ENCODE data around the gene SGPP2.
"Not testable (repeated sequence)": the region's sequence is repeated elsewhere in the genome, so short reads cannot be mapped to it uniquely, and the experiment has no call there.

The SGPP2 gene, protein sequence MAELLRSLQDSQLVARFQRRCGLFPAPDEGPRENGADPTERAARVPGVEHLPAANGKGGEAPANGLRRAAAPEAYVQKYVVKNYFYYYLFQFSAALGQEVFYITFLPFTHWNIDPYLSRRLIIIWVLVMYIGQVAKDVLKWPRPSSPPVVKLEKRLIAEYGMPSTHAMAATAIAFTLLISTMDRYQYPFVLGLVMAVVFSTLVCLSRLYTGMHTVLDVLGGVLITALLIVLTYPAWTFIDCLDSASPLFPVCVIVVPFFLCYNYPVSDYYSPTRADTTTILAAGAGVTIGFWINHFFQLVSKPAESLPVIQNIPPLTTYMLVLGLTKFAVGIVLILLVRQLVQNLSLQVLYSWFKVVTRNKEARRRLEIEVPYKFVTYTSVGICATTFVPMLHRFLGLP

GRCh38 chr2:222424276-222424728 lies at the start of gene SGPP2:
SGPP2 (plus strand) TSS chr2:222424543; CDS start chr2:222424603, 60 bp downstream.
- H3K4me3 ChIP-seq (ENCODE audit: low read depth, low read length) = peak within 1 kb of the TSS; percentile 37

GRCh38 chr2:222375798-222376197 lies 48.5 kb upstream of the SGPP2 start:
- no peak overlapping the region for H3K4me3 ChIP-seq (ENCODE audit: low read depth, low read length)

DNA sequence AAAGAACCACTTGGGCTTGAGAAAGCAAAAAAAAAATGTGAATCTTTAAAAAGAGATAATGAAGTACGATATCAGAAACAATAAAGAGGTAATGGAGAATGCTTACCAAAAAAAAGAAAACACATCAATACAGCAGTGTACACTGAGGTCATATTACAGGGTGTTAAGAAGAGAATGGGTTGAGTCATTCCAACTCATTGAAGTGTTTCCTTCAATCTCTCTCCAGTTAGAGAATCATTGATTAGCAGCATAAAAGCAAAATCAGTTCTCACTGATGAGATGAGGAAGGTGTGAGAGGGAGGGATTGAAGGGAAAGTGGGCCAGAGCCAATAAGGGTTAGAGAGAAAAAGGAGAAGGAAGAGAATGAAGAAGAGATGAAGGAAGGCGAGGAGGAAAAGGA lies 43.9 kb upstream of the SGPP2 start:
- no peak overlapping the region for H3K4me3 ChIP-seq (ENCODE audit: low read depth, low read length)

DNA sequence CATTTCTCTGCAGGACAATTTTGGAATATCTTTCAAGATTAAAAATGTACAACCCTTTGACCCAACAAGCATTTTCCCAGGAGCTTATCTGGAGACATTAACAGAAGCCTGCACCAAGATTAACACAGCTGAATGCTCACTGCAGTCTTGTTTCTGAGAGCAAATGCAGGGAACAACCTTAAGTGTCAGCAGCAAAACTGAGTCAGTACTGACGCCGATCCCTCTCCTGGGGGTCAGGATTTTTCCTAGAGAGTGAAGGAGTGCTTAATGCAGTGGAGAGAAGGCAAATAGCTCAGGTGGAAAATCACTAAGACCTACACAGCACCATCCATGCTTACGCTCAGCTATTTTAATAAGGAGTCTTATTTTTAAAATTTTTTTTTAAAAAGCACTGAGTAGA lies 42.8 kb upstream of the SGPP2 start:
- no peak overlapping the region for H3K4me3 ChIP-seq (ENCODE audit: low read depth, low read length)

- H3K4me3 ChIP-seq (ENCODE audit: low read depth, low read length) = no peak overlapping the region
Observed at GRCh38 chr2:222383255-222383654, 41.1 kb upstream of the SGPP2 start.

DNA sequence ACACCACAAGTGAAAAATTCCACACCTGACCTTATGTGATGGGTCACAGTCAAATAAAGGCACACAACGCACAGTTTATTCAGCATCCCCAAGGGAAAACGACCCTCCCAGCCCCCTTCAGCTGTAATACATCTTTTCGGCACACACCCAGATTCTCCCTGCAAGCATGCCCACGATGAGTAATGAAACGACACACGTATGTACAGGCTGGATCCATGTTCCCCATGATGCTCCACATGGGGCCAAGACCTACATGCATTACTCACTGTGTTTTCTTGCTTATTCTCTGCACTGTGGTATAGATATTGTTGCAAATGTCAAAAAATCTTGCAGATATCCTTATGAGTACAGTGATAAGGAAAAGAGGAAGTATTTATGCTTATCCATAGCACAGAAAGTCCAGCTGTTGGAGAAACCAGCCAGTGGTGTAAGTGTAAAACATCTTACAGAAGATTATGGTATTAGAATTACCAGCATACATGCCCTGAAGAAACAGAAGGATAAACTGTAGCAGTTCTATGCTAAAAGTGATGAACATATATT lies 32.5 kb upstream of the SGPP2 start:
- no peak overlapping the region for H3K4me3 ChIP-seq (ENCODE audit: low read depth, low read length)

DNA sequence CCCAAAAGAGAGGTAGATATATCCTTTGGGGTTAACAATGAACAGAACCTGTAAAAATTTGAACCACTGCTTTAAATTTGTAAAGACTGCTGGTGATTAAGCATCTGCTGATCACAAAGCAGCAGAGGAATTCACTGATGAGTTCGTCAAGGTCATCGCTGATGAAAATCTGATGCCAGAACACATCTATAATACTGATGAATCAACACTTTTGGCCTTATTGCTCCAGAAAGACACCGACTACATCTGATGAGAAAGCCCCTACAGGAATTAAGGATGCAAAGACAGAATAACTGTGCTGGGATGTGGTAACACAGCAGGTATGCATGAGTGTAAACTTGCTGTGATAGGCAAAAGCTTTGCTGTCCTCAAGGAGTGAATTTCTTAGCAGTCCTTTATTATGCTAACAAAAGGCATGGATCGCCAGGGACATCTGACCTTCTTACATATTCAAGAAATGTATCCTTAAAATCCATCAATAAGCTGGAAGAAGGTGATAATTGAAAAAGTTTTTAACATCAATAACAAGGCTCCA lies 30.5 kb upstream of the SGPP2 start:
- no peak overlapping the region for H3K4me3 ChIP-seq (ENCODE audit: low read depth, low read length)

- no peak overlapping the region for H3K4me3 ChIP-seq (ENCODE audit: low read depth, low read length)
Observed at GRCh38 chr2:222398446-222398885, 25.9 kb upstream of the SGPP2 start.

DNA sequence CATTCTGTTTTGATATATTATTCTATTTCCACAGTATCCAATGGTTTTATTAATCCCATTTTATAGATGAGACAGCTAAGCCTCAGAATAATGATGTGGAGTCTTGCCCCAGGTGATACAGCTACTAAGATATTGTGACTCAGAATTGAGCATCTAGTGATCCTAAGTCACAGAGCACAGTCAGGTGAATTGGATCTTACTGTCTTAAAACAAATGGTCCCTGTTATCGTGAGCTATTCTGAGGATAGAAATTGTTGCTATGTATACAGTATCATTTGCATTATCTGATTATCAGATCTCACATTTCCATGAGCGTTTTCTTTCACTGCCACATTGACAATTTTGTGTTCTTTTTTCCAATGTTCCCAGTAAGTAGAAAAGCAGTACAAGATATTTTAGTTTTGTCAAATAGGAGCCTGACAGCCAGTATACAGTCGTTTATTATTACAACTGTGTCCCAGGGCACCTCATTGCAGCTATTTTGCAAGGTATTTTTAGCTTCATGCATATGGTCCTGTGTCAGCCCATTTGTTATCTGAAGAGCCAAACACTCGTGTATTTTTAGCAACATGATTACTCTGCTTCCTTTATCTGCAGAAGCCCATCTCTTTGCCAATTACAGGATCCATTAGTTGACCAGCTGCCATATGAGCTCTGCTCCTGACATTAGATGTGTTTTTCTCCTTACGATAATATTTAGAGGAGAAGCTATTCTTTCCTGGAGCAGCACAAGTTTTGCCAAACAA lies 25.1 kb upstream of the SGPP2 start:
- no peak overlapping the region for H3K4me3 ChIP-seq (ENCODE audit: low read depth, low read length)

DNA sequence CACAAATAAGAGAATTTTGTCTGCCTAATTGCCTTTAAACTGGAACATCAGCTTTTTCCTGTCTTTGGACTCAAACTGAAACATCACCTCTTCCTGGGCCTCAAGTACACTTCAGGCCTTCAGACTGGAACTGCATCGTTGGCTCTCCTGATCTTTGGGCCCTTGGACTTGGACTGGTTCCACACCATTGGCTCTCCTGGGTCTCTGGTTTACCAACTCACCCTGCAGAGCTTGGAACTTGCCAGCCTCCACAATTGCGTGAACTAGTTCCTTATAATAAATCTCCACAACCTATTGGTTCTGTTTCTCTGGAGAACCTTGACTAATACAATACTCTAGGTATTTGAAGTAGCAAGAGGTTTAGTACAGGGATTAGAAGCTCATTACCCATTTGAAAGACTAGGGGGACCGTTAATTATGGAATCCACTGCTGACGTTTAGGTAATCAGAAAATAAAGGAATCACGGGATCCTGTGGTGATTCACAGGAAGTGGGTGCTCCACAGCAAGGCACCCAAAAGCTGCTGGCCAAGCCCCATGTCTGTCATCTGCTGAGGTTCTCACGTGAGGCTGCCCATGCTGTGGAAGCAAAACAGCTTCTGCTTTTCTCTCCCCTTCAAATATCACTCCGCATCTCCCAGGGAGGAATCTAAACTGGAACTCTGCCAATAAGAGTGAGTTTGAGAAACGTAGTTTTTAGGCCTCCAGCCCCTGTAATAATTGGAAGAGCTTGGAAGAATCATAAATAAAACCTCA lies 20.0 kb upstream of the SGPP2 start:
- H3K4me3 ChIP-seq (ENCODE audit: low read depth, low read length) = no peak overlapping the region

- no peak overlapping the region for H3K4me3 ChIP-seq (ENCODE audit: low read depth, low read length)
Observed at GRCh38 chr2:222408684-222409083, 15.7 kb upstream of the SGPP2 start.

DNA sequence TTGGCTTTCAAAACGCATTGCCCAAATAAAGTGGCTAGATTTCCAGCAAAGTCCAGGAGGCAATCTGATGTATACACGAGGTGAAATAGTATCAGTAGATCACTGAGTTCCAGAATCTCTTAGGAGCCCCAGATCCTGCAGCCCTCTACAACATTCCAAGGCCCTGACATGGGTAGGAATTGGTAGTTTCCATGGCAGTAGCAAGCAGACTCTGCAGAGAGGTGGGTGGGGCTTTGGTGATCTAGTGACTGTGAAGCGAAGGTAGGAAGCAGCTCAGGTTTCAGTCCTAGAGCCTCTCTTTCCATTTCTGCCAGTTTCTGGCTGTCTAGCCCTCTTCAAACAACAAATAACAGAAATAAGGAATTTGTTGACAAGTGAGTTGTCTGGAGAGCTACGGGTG lies 13.8 kb upstream of the SGPP2 start:
- no peak overlapping the region for H3K4me3 ChIP-seq (ENCODE audit: low read depth, low read length)

GRCh38 chr2:222412334-222412733 lies 12.0 kb upstream of the SGPP2 start:
- not testable (repeated sequence) for H3K4me3 ChIP-seq (ENCODE audit: low read depth, low read length)

- no peak overlapping the region for H3K4me3 ChIP-seq (ENCODE audit: low read depth, low read length)
Observed at GRCh38 chr2:222413295-222413911, 10.9 kb upstream of the SGPP2 start.

- H3K4me3 ChIP-seq (ENCODE audit: low read depth, low read length) = no peak overlapping the region
Observed at GRCh38 chr2:222418739-222419138, 5.6 kb upstream of the SGPP2 start.

- no peak overlapping the region for H3K4me3 ChIP-seq (ENCODE audit: low read depth, low read length)
Observed at GRCh38 chr2:222420508-222420907, 3.8 kb upstream of the SGPP2 start.

DNA sequence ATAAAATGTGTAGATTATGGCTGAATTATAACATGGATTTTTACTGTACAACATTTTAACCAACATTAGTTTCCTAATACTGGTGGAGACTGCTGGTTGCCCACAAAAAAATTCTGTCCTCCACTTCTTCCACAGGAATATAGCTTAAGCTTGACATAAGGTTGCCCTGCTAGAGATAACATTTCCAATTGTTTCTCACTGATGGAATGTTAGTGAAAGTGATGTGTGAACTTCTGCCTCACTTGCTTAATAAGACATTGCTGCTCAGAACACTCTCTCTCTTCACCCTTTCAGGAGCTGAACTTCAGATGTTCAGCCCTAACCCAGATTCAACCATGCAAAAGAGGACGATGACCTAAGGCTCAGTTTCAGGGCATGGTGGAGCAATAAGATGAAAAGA lies 2.7 kb upstream of the SGPP2 start:
- H3K4me3 ChIP-seq (ENCODE audit: low read depth, low read length) = no peak overlapping the region

- H3K4me3 ChIP-seq (ENCODE audit: low read depth, low read length) = no peak overlapping the region
Observed at GRCh38 chr2:222423186-222423585, 1.2 kb upstream of the SGPP2 start.

GRCh38 chr2:222423632-222424275 lies 589 bp upstream of the SGPP2 start:
- H3K4me3 ChIP-seq (ENCODE audit: low read depth, low read length) = peak overlapping the region; percentile 37

Measured in iPS-11a (cell line).